Naive thymus-derived CD4-positive, alpha-beta T cell (primary cell): ENCODE data around the gene CEP97. TPM values are rescaled to one million over a fixed set of nuclear protein-coding genes. Genes with fewer than 3 reads are reported as not detected.

Source experiments
- ATAC-seq: fragments of 150-1000 bp; cut with Tn5 transposase; 2 replicates; pipeline ENCODE4 v1.10.0; 2021; ENCODE audit warnings: mild to moderate bottlenecking, moderate library complexity
- CTCF ChIA-PET: fragments of 350-600 bp; sonication (Branson Sonifier 250); formaldehyde crosslinking; loops from one replicate; lab custom pipeline; 2021; ENCODE audit warnings: antibody characterized with exemption; lab: Charles Lee
- POLR2A ChIA-PET: fragments of 350-600 bp; sonication (Branson Sonifier 250); formaldehyde crosslinking; loops from one replicate; lab custom pipeline; 2021; ENCODE audit warnings: antibody characterized with exemption, inconsistent platforms; lab: Charles Lee
- DNase-seq, 9 donors: peaks; one replicate each; pipeline versions ENCODE4 v3.0.0 to v3.0.0-alpha.2; 2020 to 2022; ENCODE audit warnings: mixed read lengths in 1 of 9
- H3K27ac ChIP-seq: one replicate; pipeline ENCODE4 v1.7.0; 2013; ENCODE audit warnings: mild to moderate bottlenecking, low read depth, low read length, moderate library complexity
- H3K27me3 ChIP-seq, 2 donors: one replicate each; pipeline ENCODE4 v1.7.0; 2013; ENCODE audit warnings: low read length in 2 of 2, mild to moderate bottlenecking in 2 of 2, moderate library complexity in 2 of 2; ENCODE audit not compliant: control insufficient read depth in 2 of 2, insufficient read depth in 2 of 2
- H3K36me3 ChIP-seq, 3 experiments: 1 replicate in 2 of 3; 2 replicates in 1 of 3; pipeline ENCODE4 v1.7.0; 2013; ENCODE audit warnings: low read length in 3 of 3, mild to moderate bottlenecking in 3 of 3, moderate library complexity in 1 of 3; ENCODE audit not compliant: insufficient read depth in 3 of 3, control insufficient read depth in 2 of 3
- H3K4me1 ChIP-seq, 2 donors: one replicate each; pipeline ENCODE4 v1.7.0; 2013; ENCODE audit warnings: low read length in 2 of 2, mild to moderate bottlenecking in 2 of 2, moderate library complexity in 1 of 2; ENCODE audit not compliant: control insufficient read depth in 2 of 2, insufficient read depth in 2 of 2
- H3K4me3 ChIP-seq: 2 replicates; pipeline ENCODE4 v1.7.0; 2013; ENCODE audit warnings: mild to moderate bottlenecking, low read length
- H3K9me3 ChIP-seq, 3 experiments: 1 replicate in 2 of 3; 2 replicates in 1 of 3; pipeline ENCODE4 v1.7.0; 2013; ENCODE audit warnings: low read length in 3 of 3; ENCODE audit not compliant: control insufficient read depth in 2 of 3
- H3K27ac Mint-ChIP-seq, 9 donors: one replicate each; pipeline ENCODE4 v1.8.0; 2020 to 2022; ENCODE audit warnings: mixed read lengths in 9 of 9, mild to moderate bottlenecking in 8 of 9, moderate library complexity in 5 of 9, inconsistent platforms in 2 of 9
- H3K27me3 Mint-ChIP-seq, 5 donors: one replicate each; pipeline ENCODE4 v1.8.0; 2021 to 2022; ENCODE audit warnings: mixed read lengths in 5 of 5, mild to moderate bottlenecking in 1 of 5
- H3K36me3 Mint-ChIP-seq, 5 donors: one replicate each; pipeline ENCODE4 v1.8.0; 2020 to 2022; ENCODE audit warnings: mixed read lengths in 5 of 5, mild to moderate bottlenecking in 3 of 5, inconsistent platforms in 1 of 5
- H3K4me1 Mint-ChIP-seq, 7 donors: one replicate each; pipeline ENCODE4 v1.8.0; 2020 to 2022; ENCODE audit warnings: mixed read lengths in 7 of 7, mild to moderate bottlenecking in 3 of 7, inconsistent platforms in 1 of 7
- H3K4me3 Mint-ChIP-seq, 10 donors: one replicate each; pipeline ENCODE4 v1.8.0; 2020 to 2022; ENCODE audit warnings: mild to moderate bottlenecking in 10 of 10, mixed read lengths in 10 of 10, moderate library complexity in 6 of 10, inconsistent platforms in 2 of 10
- H3K9me3 Mint-ChIP-seq, 11 donors: one replicate each; pipeline ENCODE4 v1.8.0; 2020 to 2022; ENCODE audit warnings: mixed read lengths in 11 of 11, mild to moderate bottlenecking in 4 of 11, inconsistent platforms in 1 of 11, moderate library complexity in 1 of 11
- intact Hi-C, 2 donors: fragments of 100-400 bp; cut with micrococcal nuclease; formaldehyde crosslinking; loops; one replicate each; pipeline ENCODE4 v1.15.1; 2023
- polyA plus RNA-seq, 2 donors: library from polyadenylated mRNA; unstranded; fragments of 300-500 nt; fragmentation: Illumina TruSeq; gene quantifications; one replicate each; pipeline ENCODE4 v1.2.3, GENCODE V29; 2021
- total RNA-seq, 6 experiments: library from RNA in 5 of 6; stranded (reverse) in 5 of 6; gene quantifications; 1 replicate in 5 of 6; 2 replicates in 1 of 6; pipeline ENCODE4 v1.2.3 and lab custom pipeline; 2021 to 2026

Gene CEP97
- total and polyA plus RNA-seq, 7 experiments from 2014 or later: 3.4 to 21.7 (median 6.7) TPM

GRCh38 chr3:101809178-101810021 lies 85.0 kb downstream of the CEP97 start:
- Histone ChIP-seq H3K4me1 (peaks cover 0 to 27% of the 10 kb centered on the region in 2 donors), H3K4me3 (no peak overlapping the region), H3K27ac (peak overlapping the region; percentile 34), H3K36me3 (peaks cover 0 to 16% (median 0%) of the 10 kb centered on the region in 3 experiments), H3K9me3 (no peaks in the 10 kb centered on the region), H3K27me3 (no peaks in the 10 kb centered on the region)
- ChIA-PET CTCF (interaction anchor here (0.5 to 15.9 kb wide), 9 partner anchors 12 to 1578 kb away, joined by 3 to 423 read pairs (median 3); no protein-coding TSS in a partner anchor), POLR2A (interaction anchor here (1.1 to 3.6 kb wide), 5 partner anchors 30 to 415 kb away, joined by 3 to 19 read pairs (median 6); partner anchors contain the start of genes NFKBIZ and NXPE3)
- Mint-ChIP-seq H3K27me3 (no peaks in the 10 kb centered on the region), H3K4me3 (peak overlapping the region in 8 of 10 donors; percentile 23 to 66 (median 60)), H3K4me1 (peaks cover 11 to 62% (median 54%) of the 10 kb centered on the region in 7 donors), H3K36me3 (peaks cover 0 to 18% (median 12%) of the 10 kb centered on the region in 5 donors), H3K9me3 (no peaks in the 10 kb centered on the region), H3K27ac (peak overlapping the region; percentile 51 to 93 (median 87))
- peak in 7 of 9 donors; percentile 31 to 67 (median 57) for DNase-seq
- ATAC-seq: peak; percentile 88
- intact Hi-C loops: loop anchor here (1.0 to 5.0 kb wide), 9 partner anchors 18 to 863 kb away; partner anchors contain the start of gene NFKBIZ (in 1 of the 2)

DNA sequence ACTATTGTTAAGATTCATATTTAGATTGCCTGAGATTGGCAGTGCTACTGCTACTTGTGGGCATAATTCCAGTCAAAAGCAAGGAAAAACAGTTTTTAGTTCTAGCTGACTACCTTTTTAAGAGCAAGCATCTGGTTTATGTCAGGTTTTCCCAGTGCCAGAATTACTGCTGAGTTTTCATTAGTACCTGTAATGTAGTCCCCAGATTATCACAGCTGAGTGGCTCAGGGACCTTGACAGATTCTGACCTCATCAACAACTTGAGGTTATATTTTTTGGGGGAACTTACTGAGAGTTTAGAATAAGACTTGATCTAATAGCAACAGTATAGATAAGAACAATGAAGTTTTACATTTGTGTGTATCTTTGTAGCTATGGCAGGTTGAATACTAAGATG lies 85.6 kb downstream of the CEP97 start:
- peak overlapping the region in 6 of 10 donors; percentile 34 to 66 (median 51) for H3K4me3 Mint-ChIP-seq
- H3K27ac Mint-ChIP-seq: peak overlapping the region; percentile 51 to 93 (median 87)
- ATAC-seq (no peak), DNase-seq (no peak)
- peaks cover 14 to 62% (median 54%) of the 10 kb centered on the region in 7 donors for H3K4me1 Mint-ChIP-seq
- H3K36me3 ChIP-seq: peaks cover 0 to 16% (median 0%) of the 10 kb centered on the region in 3 experiments
- H3K27me3 ChIP-seq: no peaks in the 10 kb centered on the region
- CTCF ChIA-PET: interaction anchor here (0.5 to 15.9 kb wide), 9 partner anchors 12 to 1578 kb away, joined by 3 to 423 read pairs (median 3); no protein-coding TSS in a partner anchor
- H3K27me3 Mint-ChIP-seq: no peaks in the 10 kb centered on the region
- H3K4me3 ChIP-seq: no peak overlapping the region
- POLR2A ChIA-PET: interaction anchor here (0.6 to 3.6 kb wide), 6 partner anchors 31 to 430 kb away, joined by 3 to 19 read pairs (median 5); partner anchors contain the start of genes NFKBIZ and NXPE3
- intact Hi-C loops: loop anchor here (5.0 kb wide), 2 partner anchors 247 to 302 kb away; no protein-coding TSS in a partner anchor
- no peaks in the 10 kb centered on the region for H3K9me3 ChIP-seq
- no peaks in the 10 kb centered on the region for H3K9me3 Mint-ChIP-seq
- peaks cover 0 to 17% (median 10%) of the 10 kb centered on the region in 5 donors for H3K36me3 Mint-ChIP-seq
- H3K27ac ChIP-seq: peak overlapping the region; percentile 34
- peaks cover 0 to 32% of the 10 kb centered on the region in 2 donors for H3K4me1 ChIP-seq

GRCh38 chr3:101811875-101812274 lies 87.5 kb downstream of the CEP97 start:
- peak overlapping the region in 4 of 9 donors; percentile 32 to 58 (median 44) for H3K27ac Mint-ChIP-seq
- intact Hi-C loops: loop anchor here (5.0 kb wide), 2 partner anchors 245 to 300 kb away; no protein-coding TSS in a partner anchor

GRCh38 chr3:101812895-101813294 lies 88.5 kb downstream of the CEP97 start:
- Mint-ChIP-seq H3K4me3 (no peak overlapping the region), H3K36me3 (peaks cover 4 to 26% (median 15%) of the 10 kb centered on the region in 5 donors), H3K9me3 (no peaks in the 10 kb centered on the region), H3K4me1 (peaks cover 14 to 70% (median 59%) of the 10 kb centered on the region in 7 donors), H3K27ac (peak overlapping the region in 4 of 9 donors; percentile 4 to 75 (median 53)), H3K27me3 (no peaks in the 10 kb centered on the region)
- intact Hi-C loops: loop anchor here (1.0 to 5.0 kb wide), 6 partner anchors 36 to 416 kb away; partner anchors contain the start of gene NFKBIZ (in 1 of the 2)
- Histone ChIP-seq H3K9me3 (no peaks in the 10 kb centered on the region), H3K4me1 (peaks cover 0 to 32% of the 10 kb centered on the region in 2 donors), H3K27ac (no peak overlapping the region), H3K36me3 (peaks cover 0 to 21% (median 5%) of the 10 kb centered on the region in 3 experiments), H3K27me3 (no peaks in the 10 kb centered on the region), H3K4me3 (no peak overlapping the region)
- no peak for DNase-seq
- ATAC-seq: no peak
- CTCF ChIA-PET: interaction anchor here (0.6 to 15.9 kb wide), 8 partner anchors 9 to 414 kb away, joined by 3 to 423 read pairs (median 4); partner anchors contain the start of gene NFKBIZ
- POLR2A ChIA-PET: interaction anchor here (0.6 to 3.6 kb wide), 4 partner anchors 28 to 413 kb away, joined by 3 to 28 read pairs (median 11); partner anchors contain the start of genes NFKBIZ and NXPE3

More at GRCh38 chr3:101811875-101812274, 87.5 kb downstream of the CEP97 start:
- Mint-ChIP-seq H3K27me3 (no peaks in the 10 kb centered on the region), H3K36me3 (peaks cover 0 to 20% (median 10%) of the 10 kb centered on the region in 5 donors), H3K4me3 (no peak overlapping the region), H3K4me1 (peaks cover 14 to 66% (median 60%) of the 10 kb centered on the region in 7 donors), H3K9me3 (no peaks in the 10 kb centered on the region)
- Histone ChIP-seq H3K27ac (no peak overlapping the region), H3K4me3 (no peak overlapping the region), H3K9me3 (no peaks in the 10 kb centered on the region), H3K27me3 (no peaks in the 10 kb centered on the region), H3K4me1 (peaks cover 0 to 32% of the 10 kb centered on the region in 2 donors), H3K36me3 (peaks cover 0 to 16% (median 0%) of the 10 kb centered on the region in 3 experiments)
- ChIA-PET CTCF (interaction anchor here (0.7 to 15.9 kb wide), 9 partner anchors 8 to 1187 kb away, joined by 3 to 423 read pairs (median 4); partner anchors contain the start of gene NFKBIZ), POLR2A (interaction anchor here (0.6 to 3.6 kb wide), 2 partner anchors 38 to 249 kb away, joined by 3 to 19 read pairs; partner anchors contain the start of gene NFKBIZ)
- DNase-seq (no peak), ATAC-seq (no peak)

DNA sequence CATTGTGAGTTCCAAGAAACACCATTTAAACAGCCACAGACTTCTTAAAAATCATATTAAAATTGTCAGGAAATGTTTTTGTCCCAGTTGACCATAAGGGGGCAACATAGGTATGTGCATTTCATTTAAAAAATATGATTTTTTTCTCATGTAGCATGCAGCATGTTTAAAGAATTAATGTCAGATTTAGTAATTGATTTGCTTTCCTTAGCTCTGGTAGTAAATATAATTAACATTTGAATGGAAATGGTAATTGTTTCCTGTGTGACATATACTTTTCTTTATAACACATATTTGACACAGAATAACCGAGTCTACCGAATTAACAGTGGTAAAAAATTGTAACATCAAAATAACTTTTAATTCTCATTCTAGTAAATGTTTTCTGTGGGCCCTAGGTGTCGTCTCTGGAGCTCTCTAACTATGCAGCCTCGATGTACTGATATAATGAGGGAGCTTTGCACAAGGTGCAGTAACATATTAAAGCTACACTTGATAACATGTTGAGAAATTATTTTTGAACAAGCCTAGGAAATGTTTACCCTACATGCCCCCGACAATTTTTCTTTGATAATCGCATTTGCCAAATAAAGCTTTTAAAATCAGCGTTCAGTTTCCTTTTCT lies 89.5 kb downstream of the CEP97 start:
- ATAC-seq (peak; percentile 38), DNase-seq (peak in 5 of 9 donors; percentile 35 to 57 (median 43))
- H3K4me3 Mint-ChIP-seq: peak overlapping the region in 3 of 10 donors; percentile 10 to 16 (median 14)
- Histone ChIP-seq H3K36me3 (peaks cover 0 to 23% (median 5%) of the 10 kb centered on the region in 3 experiments), H3K9me3 (no peaks in the 10 kb centered on the region), H3K4me1 (peaks cover 0 to 31% of the 10 kb centered on the region in 2 donors), H3K4me3 (no peak overlapping the region), H3K27ac (no peak overlapping the region), H3K27me3 (no peaks in the 10 kb centered on the region)
- ChIA-PET CTCF (interaction anchor here (0.7 to 15.9 kb wide), 11 partner anchors 9 to 723 kb away, joined by 3 to 423 read pairs (median 4); partner anchors contain the start of gene NFKBIZ), POLR2A (interaction anchor here (0.6 to 3.0 kb wide), 7 partner anchors 32 to 412 kb away, joined by 3 to 28 read pairs (median 3); partner anchors contain the start of gene NFKBIZ)
- no peaks in the 10 kb centered on the region for H3K9me3 Mint-ChIP-seq
- H3K27ac Mint-ChIP-seq: peak overlapping the region in 7 of 9 donors; percentile 4 to 75 (median 34)
- intact Hi-C loops: loop anchor here (1.0 to 5.0 kb wide), 6 partner anchors 35 to 415 kb away; partner anchors contain the start of gene NFKBIZ (in 1 of the 2)
- peaks cover 7 to 28% (median 19%) of the 10 kb centered on the region in 5 donors for H3K36me3 Mint-ChIP-seq
- peaks cover 14 to 73% (median 57%) of the 10 kb centered on the region in 7 donors for H3K4me1 Mint-ChIP-seq
- H3K27me3 Mint-ChIP-seq: no peaks in the 10 kb centered on the region
